Inflammatory macrophage treated with lipopolysaccharide for 1 hour (primary cell): ENCODE results near the gene BATF.

Source experiments
- DNase-seq, 2 donors: peaks; one replicate each; pipeline ENCODE4 v3.0.0-alpha.2; 2020 to 2022

BATF gene

GRCh38 chr14:75563931-75564330, 41.7 kb downstream of the BATF start:
- DNase-seq = no peak

DNA sequence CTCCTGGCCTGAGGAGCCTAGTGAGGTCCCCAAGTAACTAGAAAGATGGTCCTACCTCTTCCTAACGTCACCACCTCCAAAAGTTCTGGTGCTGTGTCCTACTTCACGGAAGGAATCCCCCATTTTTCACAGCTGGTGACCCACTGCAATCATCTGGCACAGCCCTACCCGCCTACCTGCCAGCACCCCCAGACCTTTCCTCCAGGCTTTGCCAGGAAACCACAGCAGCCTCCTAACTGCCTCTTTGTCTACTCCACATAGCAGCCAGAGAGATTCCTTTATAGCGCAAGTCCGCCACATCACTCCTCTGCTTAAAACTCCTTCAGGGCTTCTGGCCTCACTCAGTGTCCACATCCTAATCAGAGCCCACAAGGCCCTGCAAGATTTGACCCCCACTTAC, 42.8 kb downstream of the BATF start:
- DNase-seq = no peak

- DNase-seq = peak in 1 of 2 donors; percentile 53
Observed at GRCh38 chr14:75566321-75566720, 44.1 kb downstream of the BATF start.

DNA sequence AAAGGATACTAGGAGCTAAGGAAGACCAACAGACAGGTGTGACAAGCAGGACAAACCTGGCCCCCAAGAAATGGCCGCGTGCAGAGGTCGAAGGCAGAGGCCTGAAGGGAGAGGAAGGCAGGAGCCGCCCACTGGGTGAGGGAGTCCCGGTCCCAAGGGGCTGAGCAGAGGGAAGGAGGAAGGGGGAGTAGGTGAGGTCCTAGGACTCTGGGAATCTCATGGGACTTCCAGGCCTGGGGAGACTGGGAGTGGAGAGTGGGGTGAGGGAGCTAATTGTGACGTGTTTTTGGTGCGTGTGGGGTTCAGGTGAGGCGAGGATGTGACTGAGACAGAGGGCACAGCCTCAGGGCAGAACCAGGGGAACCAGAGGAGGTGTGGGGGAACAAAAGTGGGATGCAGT, 44.5 kb downstream of the BATF start:
- no peak for DNase-seq

DNA sequence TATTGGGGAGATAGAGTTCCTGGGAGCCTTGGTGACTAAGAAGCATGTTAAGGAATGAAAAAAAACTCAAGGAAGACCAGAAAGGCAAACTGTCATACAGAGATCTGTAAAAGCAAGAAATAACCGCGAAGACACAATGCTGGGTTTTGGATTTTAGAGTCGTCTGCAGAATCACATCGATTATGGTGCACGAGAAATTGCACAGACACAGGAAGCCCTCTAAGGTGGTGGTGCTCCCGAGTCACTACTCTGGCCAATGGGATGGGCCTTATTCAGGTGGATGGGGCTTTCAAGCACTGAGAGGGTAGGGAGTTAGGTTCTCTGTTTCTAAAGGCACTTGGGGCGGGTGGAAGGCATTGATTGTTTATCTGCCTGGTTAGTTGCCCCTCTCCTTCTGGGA, 45.9 kb downstream of the BATF start:
- DNase-seq = no peak

- no peak for DNase-seq
Observed at GRCh38 chr14:75568791-75569190, 46.5 kb downstream of the BATF start.

DNA sequence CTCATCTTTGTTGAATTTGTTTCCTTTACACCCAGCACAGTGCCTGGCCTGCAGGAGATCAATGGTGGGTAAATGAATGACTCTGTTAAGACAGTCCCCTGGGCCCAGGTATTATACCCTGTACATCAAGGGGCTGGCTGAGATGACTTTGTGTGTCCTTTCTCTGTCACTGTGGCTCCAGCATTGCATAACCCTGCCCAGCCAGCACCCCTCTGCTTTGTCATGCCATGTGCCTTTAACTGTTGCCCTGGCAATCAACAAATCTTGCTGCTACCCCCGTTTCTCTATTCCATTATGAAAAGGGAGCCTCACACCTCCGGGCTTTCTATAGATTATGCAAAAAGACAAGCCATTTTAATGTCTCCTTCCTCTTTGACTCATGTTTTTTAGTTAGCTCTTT, 48.5 kb downstream of the BATF start:
- peak; percentile 48 to 74 for DNase-seq

- DNase-seq = peak in 1 of 2 donors; percentile 24
Observed at GRCh38 chr14:75572104-75572503, 49.8 kb downstream of the BATF start.

DNA sequence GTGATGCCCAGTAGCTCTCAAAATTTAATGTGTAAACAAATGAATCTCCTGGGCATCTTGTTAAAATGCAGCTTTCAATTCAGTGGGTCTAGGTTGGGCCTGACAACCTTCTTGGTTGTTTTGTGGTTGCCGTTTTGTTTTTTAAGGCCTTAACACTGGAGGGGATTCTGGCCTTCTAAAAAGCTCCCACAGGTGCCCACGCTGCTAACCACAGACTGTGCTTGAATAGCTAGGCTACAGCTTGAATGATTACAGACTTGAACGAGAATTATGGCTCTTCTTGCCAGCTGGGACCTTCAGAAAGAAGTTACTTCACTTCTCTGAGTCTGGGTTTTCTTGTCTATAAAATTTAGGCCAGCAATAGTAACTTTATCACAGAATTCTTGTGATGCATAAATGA, 54.8 kb downstream of the BATF start:
- no peak for DNase-seq

DNA sequence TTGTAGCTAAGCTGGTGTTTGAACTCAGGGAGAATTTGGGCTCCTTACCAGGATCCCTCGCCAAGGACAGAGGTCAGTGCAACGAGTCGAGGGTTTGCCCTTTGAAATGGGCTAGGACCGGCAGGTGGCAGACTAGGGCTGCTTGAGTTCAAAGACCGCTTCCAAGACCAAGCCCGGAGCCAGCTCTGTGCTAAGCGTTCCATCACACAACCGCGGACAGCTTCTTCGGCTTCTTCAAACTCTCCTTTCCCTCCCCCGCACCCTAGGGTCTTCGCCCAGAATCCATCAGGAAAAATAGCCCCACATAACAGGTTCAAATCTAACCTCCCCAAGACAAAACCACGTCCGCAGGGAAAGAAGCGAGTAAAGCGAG, 55.4 kb downstream of the BATF start:
- peak; percentile 84 to 93 for DNase-seq

- DNase-seq = peak; percentile 89 to 94
Observed at GRCh38 chr14:75578102-75578785, 56.0 kb downstream of the BATF start, which contains the start of gene FLVCR2. TSS of gene FLVCR2 (plus strand) at chr14:75578620. CDS start at chr14:75578973, 353 bp downstream.

DNA sequence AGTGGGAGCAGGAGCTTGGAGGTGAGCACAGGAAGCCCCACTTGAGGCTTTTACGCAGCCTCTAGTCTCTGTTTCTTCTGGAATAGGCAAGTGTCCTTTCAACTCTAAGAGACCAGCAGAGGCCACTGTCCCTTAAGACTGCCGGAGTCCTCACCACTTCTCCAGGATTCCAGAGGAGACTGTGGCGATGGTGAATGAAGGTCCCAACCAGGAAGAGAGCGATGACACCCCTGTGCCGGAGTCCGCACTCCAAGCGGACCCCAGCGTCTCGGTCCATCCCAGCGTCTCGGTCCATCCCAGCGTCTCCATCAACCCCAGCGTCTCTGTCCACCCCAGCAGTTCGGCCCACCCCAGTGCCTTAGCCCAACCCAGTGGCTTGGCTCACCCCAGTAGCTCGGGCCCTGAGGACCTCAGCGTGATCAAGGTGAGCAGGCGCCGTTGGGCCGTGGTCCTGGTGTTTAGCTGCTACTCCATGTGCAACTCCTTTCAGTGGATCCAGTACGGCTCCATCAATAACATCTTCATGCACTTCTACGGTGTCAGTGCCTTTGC, 56.6 kb downstream of the BATF start:
- peak in 1 of 2 donors; percentile 43 for DNase-seq

DNA sequence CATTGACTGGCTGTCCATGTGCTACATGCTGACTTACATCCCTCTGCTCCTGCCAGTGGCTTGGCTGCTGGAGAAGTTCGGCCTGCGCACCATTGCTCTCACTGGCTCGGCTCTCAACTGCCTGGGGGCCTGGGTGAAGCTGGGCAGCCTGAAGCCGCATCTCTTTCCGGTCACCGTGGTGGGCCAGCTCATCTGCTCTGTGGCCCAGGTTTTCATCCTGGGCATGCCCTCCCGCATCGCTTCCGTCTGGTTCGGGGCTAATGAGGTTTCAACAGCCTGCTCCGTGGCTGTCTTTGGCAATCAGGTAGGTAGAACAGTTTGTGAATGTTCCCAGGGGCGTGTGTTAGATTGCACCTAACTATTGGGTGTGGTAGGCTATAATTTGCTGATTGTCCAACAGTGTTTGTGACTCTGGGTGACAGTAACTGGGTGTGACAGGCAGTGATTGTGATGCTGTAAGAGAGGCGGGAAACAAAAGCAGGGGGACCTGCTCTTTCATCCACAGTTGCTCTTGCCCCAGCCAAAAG, 57.1 kb downstream of the BATF start:
- DNase-seq = no peak

- DNase-seq = no peak
Observed at GRCh38 chr14:75579882-75580281, 57.6 kb downstream of the BATF start.

GRCh38 chr14:75587388-75587787, 65.1 kb downstream of the BATF start:
- no peak for DNase-seq

GRCh38 chr14:75589931-75590330, 67.7 kb downstream of the BATF start:
- DNase-seq = peak; percentile 38 to 81

DNA sequence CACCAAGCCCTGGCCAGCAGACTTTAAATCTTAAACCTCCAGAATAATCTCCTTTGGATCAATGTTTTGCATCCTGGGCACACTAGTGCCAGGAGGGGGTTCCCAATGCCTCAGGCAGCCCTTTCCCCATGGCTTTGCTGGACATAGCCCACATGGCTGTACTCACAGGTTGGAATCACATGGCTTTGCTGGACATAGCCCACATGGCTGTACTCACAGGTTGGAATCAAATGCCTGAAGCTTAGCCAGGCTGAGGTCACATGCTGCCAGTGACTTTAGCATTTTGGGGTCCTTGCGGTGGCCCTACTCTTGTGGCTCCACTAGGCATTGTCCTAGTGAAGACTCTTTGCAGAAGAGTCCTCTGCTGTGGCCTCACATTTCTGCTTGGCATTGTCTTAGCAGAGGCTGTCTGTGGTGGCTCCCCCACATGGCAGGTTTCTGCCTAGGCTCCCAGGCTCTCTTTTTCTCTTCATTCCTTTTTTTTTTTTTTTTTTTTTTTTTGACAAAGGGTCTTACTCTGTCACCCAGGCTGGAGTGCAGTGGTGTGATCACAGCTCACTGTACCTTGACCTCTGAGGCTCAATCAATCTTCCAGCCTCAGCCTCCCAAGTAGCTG, 69.2 kb downstream of the BATF start:
- no peak for DNase-seq

GRCh38 chr14:75591987-75592575, 69.8 kb downstream of the BATF start:
- no peak for DNase-seq

- peak in 1 of 2 donors; percentile 74 for DNase-seq
Observed at GRCh38 chr14:75595226-75595625, 73.0 kb downstream of the BATF start.
